ENCODE data around the gene ZP3.
A peak's percentile ranks its signal among the peaks of the same experiment; 100 is the strongest.
"Not testable (repeated sequence)": the region's sequence is repeated elsewhere in the genome, so short reads cannot be mapped to it uniquely, and the experiment has no call there.

Gene ZP3

DNA sequence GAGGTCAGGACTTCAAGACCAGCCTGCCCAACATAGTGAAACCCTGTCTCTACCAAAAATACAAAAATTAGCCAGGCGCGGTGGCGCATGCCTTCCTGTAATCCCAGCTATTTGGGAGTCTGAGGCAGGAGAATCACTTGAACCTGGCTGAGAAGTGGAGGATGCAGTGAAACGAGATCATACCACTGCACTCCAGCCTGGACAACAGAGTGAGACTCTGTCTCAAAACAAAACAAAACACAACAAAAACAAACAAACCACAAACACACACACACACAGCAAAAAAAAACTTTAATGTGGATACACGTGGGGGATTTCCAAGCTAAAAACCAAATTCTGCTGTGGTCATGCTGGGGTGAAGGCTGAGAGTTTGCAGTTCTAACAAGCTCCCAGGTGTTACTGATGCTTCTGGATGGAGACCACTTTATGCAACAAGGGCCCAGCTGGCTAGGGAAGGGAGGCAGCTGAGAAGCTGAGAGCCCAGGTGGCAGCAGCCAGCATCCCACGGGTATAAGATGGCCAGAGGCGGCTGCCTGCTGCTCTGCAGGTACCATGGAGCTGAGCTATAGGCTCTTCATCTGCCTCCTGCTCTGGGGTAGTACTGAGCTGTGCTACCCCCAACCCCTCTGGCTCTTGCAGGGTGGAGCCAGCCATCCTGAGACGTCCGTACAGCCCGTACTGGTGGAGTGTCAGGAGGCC lies at the start of gene ZP3:
Gene ZP3, plus strand, starts transcription at position 538 of the 699 bp plus-strand sequence. Its CDS starts 15 bp downstream, at position 553.
- no peak for DNase-seq (ENCODE audit: low read depth in 2 of 2)

DNA sequence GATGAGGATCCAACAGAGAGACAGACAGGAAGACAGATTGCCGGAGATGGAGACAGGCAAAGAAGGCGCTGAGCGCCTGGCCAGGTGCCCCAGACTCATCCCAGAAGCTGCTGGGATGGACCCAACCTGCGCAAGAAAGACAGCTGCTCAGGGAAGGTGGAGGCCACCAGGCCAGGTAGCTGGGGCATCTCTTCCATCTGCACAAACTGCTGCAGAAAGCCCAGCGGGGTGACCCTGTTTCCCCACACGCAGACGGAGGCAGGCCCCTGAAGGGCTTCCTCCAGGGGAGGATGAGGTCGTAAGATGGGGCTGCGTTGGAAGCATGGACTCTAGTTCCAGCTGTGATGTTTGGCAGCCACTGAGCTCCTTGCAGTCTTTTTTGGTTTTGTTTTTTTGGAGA lies 49.5 kb upstream of the ZP3 start:
- DNase-seq (ENCODE audit: low read depth in 2 of 2): no peak

DNA sequence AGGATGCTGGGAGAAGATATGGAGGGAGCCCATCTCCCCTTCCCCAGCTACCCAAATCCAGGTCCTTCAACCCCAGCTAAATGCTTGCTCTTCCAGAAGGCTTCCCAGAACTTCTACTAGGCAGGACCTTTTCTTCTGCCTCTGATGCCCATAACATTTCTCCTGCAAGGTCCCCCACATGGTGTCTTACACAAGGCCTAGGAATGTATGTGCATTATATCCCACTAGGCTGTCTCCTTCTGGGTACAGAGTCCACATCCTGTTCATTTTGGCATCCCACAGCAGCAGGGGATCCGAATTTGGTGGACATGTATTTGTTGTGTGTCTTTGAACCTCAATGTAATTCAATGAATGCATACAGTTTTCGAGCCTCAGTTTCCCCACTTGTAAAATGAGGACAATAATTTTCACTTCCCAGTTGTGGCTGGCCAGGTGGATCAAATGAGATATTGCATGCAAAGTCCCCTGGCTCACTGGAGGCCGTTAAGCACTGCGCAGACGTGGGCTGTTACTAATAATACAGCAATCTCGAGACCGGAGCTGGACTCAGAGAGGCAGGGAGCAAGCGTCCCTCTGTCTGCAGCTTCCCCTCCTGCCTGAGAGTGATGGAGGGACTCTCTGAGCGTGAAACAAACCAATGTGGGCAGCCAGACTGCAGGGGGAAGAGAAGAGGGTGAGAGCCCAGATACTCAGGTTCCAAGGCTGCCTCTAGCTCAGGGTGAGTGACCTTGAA lies 47.4 kb upstream of the ZP3 start:
- no peak for DNase-seq (ENCODE audit: low read depth in 2 of 2)

DNA sequence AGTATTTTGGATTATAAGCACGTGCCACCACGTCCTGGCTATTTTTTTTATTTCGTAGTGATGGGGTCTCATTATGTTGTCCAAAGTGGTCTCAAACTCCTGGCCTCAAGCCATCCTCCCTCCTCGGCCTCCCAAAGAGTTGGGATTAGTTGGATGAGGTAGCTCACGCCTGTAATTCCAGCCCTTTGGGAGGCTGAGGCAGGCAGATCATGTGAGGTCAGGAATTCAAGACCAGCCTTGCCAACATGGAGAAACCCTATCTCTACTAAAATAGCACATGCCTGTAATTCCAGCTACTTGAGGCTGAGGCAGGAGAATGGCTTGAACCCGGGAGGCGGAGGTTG lies 44.2 kb upstream of the ZP3 start:
- no peak for DNase-seq (ENCODE audit: low read depth in 2 of 2)

DNA sequence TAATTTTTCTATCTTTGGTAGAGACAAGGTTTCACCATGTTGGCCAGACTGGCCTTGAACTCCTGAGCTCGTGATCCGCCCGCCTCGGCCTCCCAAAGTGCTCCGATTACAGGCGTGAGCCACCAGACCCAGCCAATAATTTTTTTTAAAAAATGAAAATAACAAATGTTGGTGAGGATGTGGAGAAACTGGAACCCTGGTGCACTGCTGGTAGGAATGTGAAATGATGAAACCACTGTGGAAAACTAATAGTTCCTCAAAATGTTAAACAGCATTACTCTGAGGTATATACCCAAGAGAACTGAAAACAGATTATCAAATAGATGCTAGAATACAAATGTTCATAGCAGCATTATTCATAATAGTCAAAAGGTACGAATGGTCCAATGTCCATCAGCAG lies 42.9 kb upstream of the ZP3 start:
- no peak for DNase-seq (ENCODE audit: low read depth in 2 of 2)

DNA sequence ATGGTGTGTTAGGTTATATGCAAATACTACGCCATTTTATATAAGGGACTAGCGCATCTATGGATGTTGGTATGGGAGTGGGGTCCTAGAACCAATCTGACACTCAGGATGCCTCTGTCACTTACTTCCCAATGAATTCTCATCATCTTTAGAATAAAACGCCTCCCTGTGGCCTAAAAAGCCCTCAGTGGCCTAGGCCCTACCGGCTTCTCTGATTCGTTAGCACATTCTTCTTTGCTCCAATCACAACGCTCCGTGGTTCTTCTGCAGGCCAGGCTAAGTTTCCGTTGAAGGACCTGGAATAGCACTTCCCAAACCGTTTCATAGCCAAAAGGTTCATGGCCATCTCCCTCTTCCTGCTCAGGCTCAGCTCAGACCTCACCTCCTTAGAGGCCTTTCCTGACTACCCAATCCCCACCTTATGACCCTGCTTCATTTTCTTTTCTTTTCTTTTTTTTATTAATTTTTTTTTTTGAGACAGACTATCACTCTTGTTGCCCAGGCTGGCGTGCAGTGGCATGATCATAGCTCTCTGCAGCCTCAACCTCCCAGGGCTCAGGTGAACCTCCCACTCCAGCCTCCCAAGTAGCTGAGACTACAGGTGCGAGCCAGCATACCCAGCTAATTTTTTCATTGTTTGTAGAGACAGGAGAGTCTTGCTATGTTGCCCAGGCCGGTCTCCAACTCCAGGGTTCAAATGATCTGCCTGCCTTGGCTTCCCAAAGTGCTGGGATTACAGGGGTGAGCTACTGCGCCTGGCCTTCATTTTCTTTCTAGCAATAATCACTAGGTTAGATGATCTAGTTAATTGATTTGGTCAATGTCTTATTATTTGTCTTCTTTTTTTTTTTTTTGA lies 41.4 kb upstream of the ZP3 start:
- DNase-seq (ENCODE audit: low read depth in 2 of 2): no peak

DNA sequence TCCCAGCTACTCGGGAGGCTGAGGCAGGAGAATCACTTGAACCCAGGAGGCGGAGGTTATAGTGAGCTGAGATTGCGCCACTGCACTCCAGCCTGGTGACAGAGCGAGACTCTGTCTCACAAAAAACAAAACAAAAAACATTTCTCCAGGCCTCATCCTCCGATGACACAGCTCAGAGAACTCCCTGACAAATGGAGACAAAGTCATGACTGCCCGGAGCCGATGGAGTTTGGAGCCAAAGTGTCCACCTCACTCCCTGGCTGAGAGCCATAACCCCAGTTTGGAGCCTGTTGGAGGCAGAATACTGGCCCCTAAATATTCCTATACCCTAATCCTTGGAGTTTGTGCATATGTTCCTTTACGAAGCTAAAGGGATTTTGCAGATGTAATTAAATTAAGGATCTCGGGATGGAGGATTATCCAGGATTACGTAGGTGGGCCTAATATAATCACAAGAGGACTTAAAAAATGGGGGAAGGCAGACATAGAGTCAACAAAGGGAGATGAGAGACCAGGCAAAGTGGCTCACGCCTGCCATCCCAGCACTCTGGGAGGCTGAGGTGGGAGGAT lies 38.0 kb upstream of the ZP3 start:
- no peak for DNase-seq (ENCODE audit: low read depth in 2 of 2)

DNA sequence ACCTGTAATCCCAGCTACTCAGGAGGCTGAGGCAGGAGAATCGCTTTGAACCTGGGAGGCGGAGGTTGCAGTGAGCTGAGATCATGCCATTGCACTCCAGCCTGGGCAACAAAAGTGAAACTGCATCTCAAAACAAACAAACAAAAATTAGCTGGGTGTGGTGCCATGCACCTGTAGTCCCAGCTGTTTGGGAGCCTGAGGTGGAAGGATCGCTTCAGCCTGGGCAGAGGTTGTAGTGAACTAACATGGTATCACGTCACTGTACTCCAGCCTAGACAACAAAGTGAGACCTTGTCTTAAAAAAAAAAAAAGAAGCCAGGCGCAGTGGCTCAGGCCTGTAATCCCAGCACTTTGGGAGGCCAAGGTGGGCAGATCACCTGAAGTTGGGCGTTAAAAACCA lies 37.0 kb upstream of the ZP3 start:
- DNase-seq (ENCODE audit: low read depth in 2 of 2): not testable (repeated sequence)

DNA sequence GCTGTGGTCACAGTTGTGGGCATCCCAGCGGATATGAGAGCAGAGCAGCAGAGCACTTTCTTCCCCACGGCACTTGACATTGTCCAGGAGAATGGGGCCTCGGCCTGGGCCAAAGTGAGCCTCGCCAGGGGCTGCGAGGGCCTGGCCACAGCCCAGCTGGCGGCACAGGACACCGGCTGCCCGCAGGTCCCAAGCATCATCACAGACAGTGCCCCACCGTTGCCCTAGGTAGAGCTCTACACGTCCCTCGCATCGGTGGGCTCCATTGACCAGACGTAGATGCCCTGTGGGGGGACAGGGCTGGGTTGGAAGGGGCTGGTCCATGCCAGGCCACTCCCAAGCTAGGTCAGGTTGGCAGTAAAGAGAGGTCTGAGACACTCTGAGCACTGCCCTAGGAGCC lies 34.7 kb upstream of the ZP3 start:
- DNase-seq (ENCODE audit: low read depth in 2 of 2): no peak

DNA sequence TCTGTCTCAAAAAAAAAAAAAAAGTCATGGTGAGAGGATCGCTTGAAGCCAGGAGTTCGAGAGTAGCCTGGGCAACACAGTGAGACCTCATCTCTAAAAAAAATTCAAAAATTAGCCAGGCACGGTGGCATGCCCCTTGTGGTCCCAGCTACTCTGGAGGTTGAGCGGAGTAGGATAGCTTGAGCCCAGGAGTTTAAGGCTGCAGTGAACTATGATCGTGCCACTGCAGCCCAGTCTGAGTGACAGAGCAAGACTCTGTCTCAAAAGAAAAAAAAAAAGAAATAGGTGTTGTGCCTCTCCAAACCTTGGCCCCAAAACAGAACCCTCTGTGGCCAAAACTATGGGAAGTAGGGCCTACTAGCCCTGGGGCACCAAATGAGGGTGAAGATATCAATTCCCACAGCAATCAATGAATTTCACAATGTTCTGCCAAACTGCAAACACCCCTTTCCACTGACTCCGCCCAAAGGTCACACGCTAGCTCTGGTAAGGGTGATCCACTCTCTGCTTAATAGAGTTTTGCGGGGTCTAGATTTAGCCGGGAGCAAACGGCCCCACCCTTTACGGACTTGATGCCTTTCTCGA lies 32.1 kb upstream of the ZP3 start:
- DNase-seq (ENCODE audit: low read depth in 2 of 2): no peak

DNA sequence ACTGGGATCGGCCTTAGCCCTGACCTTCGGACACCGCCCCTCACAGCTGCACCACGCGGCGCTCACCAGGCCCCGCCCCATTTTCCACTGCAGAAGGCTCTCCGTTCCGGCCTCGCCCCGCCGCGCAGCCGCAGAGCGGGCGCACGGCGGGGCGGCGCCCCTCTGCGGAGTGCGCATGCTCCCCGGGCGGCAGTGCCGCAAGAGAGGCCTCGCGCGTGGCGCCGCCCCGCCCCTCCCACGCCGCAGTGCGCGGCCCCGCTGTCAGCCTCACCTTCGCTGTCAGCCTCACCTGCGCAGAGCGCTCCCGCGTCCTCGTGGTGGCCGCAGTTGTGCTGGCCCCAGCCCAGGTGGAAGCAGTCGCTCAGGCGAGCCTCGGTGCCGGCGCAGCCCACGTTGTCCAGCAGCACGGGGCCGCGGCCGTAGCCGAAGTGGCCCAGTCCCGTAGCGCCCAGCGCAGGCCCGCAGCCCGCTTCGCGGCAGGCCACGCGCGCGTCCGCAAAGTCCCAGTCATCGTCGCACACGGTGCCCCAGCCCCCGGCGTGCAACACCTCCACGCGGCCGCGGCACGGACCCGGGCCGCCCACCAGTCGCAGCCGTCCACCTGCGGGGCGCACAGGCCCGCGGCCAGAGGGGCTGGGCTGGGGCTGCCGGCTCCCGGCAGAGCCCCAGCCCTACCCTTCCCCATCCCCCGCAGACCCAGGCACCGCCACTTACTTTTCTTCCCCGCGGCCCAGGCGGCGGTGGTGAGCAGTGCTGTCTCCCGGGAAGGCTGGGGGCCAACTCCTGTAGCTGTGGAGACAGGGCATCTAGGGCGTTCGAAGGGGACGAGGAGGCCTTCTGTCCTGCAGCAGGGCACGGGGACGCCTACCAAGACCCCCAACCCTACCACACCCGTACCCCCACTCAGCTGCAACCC lies 31.4 kb upstream of the ZP3 start:
- peak; percentile 80 to 86 for DNase-seq (ENCODE audit: low read depth in 2 of 2)

DNA sequence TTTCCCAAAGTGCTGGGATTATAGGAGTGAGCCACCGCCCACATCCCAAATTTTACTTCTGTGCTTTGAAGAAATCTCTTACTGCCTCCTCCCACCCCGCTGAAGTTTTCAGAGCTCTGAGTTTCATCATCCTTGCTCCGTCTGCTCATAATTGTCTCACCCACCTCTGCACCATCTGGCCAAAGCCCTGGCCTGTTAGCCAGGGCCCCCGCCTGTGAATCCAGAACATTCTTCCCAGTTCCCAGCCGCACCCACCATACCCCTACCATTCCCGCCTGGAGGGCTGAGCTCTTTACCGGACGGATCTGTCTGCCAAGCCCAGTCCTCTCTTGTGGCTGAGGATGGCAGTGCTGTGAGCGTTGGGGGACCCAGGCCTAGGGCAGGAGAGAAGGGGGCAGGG lies 29.8 kb upstream of the ZP3 start:
- DNase-seq (ENCODE audit: low read depth in 2 of 2): no peak

DNA sequence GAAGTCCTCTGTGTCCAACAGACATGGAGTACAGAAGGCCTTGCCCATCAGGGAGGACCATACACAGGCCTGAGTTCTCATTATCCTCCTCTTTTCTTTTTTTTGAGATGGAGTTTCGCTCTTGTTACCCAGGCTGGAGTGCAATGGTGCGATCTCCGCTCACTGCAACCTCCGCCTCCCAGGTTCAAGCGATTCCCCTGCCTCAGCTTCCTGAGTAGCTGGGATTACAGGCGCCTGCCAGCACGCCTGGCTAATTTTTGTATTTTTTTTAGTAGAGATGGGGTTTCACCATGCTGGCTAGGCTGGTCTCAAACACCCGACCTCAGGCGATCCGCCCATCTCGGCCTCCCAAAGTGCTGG lies 29.2 kb upstream of the ZP3 start:
- DNase-seq (ENCODE audit: low read depth in 2 of 2): not testable (repeated sequence)

DNA sequence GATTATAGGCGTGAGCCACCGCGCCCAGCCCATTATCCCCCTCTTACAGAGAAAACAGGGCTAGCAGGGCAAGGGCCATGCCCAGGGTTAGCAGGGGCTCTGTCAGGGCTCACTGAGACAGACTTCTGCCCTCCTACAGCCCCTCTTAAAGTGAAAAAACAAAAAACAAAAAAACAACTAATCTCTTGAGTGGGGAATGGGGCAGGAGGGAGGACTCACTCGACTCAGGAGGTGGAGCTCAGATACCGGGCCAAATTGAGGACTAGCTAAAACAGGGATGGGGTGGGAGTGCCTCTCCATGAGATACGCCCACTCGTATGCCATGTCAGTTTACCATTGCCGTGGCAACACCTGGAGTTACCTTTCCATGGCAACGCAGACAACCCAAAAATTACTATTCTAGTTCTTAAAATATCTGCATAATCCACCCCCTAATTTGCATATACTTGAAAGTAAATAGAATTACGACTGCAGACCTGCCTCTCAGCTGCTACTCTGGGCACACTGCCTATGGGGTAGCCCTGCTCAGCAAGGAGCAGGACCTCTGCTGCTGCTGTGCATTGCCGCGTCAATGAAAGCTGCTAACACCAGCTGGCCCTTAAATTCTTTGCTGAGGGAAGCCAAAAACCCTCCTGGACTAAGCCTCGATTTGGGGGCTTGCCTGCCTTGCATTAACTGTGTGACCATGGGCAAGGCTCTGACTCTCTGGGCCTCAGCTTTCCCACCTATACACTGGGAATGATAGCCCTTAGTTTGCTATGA lies 28.6 kb upstream of the ZP3 start:
- DNase-seq (ENCODE audit: low read depth in 2 of 2): no peak

DNA sequence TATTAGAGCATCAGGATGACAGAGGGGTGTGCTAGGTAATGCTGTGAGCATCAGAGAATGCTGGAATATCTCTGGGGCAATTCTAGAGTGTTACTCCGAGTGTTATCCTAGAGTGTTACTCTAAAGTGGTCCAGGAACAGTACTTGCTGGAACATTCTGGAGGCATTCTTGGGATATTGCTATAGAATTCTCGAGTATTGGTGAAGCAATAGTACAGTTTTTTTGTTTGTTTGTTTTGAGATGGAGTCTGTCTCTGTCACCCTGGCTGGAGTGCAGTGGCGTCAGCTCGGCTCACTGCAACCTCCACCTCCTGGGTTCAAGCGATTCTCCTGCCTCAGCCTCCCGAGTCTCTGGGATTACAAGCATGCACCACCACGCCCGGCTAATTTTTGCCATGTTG lies 27.9 kb upstream of the ZP3 start:
- DNase-seq (ENCODE audit: low read depth in 2 of 2): no peak

DNA sequence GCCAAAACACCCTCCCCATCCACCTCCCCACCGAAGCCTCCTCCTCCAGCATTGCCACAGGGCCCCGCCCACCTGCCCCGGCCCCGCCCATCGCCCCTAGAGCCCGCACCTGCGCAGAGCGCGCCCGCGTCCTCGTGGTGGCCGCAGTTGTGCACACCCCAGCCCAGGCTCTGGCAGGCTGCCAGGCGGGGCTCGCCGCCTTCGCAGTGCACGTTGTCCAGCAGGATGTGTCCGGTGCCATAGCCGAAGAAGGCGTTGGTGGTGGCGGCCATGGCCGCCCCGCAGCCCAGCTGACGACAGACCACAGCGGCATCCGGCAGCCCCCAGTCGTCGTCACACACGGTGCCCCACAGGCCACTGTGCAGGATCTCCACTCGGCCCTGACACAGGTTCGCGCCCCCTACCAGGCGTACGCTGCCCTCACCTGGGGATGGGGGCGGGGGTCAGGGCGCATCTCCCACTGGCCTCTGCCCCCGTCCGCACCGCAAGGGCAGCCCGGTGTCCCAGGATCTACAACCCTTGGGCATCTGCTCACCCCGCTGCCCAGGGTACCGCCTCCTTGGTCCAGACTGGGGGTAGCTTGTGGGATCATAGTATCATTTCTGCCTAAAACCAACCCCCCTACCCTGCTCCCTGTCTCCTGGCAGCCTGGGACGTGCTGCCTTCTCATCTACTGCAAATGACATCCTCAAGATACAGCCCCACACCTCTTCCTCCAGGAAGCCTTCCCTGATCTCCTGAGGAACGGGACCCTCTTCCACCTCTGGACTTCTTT lies 27.2 kb upstream of the ZP3 start:
- peak; percentile 77 to 83 for DNase-seq (ENCODE audit: low read depth in 2 of 2)

DNA sequence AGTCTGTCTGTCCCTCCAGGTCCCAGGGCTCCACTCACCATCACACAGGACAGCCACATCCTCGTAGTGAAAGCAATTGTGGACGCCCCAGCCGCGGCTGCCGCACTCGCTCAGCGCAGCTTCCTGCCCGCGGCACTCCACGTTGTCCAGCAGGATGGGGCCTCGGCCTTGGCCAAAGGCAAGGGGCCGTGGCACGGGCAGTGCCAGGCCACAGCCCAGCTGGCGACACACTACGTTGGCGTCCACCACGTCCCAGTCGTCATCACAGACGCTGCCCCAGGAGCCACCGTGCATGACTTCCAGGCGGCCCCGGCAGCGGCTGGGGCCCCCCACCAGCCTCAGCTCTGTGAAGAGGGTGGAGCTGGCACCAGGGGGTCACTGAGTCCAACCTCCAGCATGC lies 24.5 kb upstream of the ZP3 start:
- DNase-seq (ENCODE audit: low read depth in 2 of 2): no peak

DNA sequence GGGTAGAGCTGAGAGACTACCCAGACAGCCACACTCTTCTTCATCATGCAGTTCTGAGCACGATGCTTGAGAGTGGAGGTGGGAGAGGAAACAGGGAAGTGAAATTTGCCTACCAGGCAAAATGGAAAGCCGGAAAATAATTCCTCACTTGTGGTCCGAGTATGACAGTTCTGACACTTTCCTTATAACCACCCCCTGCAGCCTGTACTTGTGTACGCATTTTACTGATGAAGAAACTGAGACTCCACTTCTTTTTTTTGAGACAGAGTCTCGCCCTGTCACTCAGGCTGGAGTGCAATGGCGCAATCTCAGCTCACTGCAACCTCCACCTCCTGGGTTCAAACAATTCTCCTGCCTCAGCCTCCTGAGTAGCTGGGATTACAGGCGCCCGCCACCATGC lies 21.7 kb upstream of the ZP3 start:
- DNase-seq (ENCODE audit: low read depth in 2 of 2): not testable (repeated sequence)

DNA sequence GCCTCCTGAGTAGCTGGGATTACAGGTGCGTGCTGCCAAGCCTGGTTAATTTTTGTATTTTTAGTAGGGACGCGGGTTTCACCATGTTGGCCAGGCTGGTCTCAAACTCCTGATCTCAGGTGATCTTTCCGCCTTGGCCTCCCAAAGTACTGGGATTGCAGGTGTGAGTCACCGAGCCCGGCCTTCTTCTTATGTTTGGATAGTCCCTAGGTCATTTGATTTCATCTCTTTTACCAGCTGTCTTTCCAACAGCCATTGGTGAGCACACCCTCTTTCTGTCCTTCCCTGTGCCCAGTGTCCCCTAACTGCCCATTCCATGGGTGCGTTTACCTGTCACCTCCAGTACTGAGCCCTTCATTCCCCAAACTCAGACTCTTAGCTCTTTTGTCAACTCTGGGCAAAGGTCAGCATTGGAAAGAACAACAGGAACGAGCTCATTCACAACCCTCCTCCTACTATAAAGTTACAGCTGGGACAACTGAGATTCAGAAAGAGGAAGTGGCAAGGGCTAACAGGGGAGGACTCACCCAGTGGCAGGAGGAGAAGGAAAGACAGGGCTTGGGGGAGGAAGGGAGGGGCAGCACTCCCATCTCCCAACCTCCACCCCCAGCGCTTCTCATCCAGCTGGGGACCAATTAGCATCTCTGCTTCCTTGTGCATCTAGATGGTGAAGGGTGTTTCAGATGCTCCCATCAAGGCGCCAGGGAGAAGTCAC lies 20.8 kb upstream of the ZP3 start:
- DNase-seq (ENCODE audit: low read depth in 2 of 2): no peak
